ENCODE results near the gene MOB2. TPM values are rescaled to one million over a fixed set of nuclear protein-coding genes. Genes with fewer than 3 reads are reported as not detected.

The MOB2 gene
- total RNA-seq, 1 experiment from 2014 or later, result 22.7 TPM

DNA sequence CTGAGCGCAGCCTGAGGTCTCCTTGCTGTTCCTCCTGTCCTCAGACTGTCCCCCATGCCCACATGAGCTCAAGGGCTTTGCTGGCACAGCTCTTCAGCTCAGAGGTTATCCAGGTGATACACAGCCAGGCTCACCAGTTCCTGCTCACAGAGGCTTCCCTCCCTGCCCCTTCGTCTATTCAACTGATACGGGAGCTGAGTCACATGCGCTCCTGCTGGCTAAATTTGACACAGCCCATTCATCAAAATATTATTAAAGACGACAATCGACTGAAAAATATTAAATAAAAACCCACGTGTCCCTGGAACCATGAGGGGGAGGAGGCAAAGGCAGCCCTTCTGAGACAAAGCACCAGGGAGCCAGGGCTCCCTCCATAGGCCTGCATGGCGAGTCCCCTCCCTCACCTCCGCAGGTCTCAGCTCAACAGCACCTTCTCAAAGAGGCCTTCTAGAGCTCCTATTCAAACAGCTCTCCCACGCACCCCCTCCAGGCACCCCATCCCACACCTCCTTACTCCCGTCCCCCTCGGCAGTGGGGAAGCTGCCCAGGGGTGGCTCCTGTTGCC is 45.0 kb upstream of the MOB2 start:
- no peak overlapping the region for H2AK5ac ChIP-seq (ENCODE audit: insufficient read length, low read length)
- no CpG with 5 or more reads among the region's 12 CpGs for WGBS (ENCODE audit: extremely low coverage, insufficient read length, low lambda C conversion rate)
- H3K4me1 ChIP-seq (ENCODE audit: insufficient read depth, low read length), result no peaks in the 10 kb centered on the region
- H3K14ac ChIP-seq (ENCODE audit: insufficient read depth, low read length), result no peak overlapping the region; the same call in 1 of the 2 replicates
- peaks cover 12% of the 10 kb centered on the region for H3K79me1 ChIP-seq (ENCODE audit: insufficient read depth, low read depth, low read length, poor library complexity, severe bottlenecking)
- no peak overlapping the region for H3T11ph ChIP-seq (ENCODE audit: low read length)
- H4K91ac ChIP-seq (ENCODE audit: insufficient read length, low read depth, low read length), result no peak overlapping the region
- H3K79me2 ChIP-seq (ENCODE audit: insufficient read depth, low read length), result peaks cover 1% of the 10 kb centered on the region; the same call in 1 of the 2 replicates
- no peaks in the 10 kb centered on the region for H3K23me2 ChIP-seq (ENCODE audit: insufficient read length, low read depth, low read length, poor library complexity, severe bottlenecking)
- Mint-ChIP-seq H3K9me3 (no peaks in the 10 kb centered on the region), H3K27ac (peak overlapping the region in 1 of 3 experiments; percentile 61; a peak in 2 of 7 replicates), H3K4me3 (no peak overlapping the region; a peak in 1 of 5 replicates), H3K4me1 (peaks cover 0 to 7% of the 10 kb centered on the region in 2 experiments; a peak in 2 of 4 replicates), H3K36me3 (ENCODE audit: insufficient read depth in 1 of 3, low read depth in 3 of 3) (no peaks in the 10 kb centered on the region), H3K27me3 (ENCODE audit: low read depth) (no peaks in the 10 kb centered on the region)
- H2BK5ac ChIP-seq (ENCODE audit: insufficient read length, low read length), result no peak overlapping the region
- no peak overlapping the region for H3K56ac ChIP-seq (ENCODE audit: insufficient read length, low read depth, low read length)
- TF ChIP-seq CTCF (conservative IDR thresholded peaks at IDR 0.05), result no peak
- H3K9ac ChIP-seq (ENCODE audit: extremely low read depth, insufficient read length, low read length), result no peak overlapping the region
- H4K5ac ChIP-seq (ENCODE audit: insufficient read length, low read depth, low read length), result no peak overlapping the region
- DNase-seq, result no peak
- H4K20me1 ChIP-seq (ENCODE audit: control insufficient read depth, insufficient read depth, insufficient read length), result peaks cover 3% of the 10 kb centered on the region
- no peaks in the 10 kb centered on the region for H3K9me3 ChIP-seq (ENCODE audit: control insufficient read depth, low read depth, low read length)
- no peaks in the 10 kb centered on the region for H3K27me3 ChIP-seq (ENCODE audit: insufficient read depth, low read length)
- no peak overlapping the region for H2BK15ac ChIP-seq (ENCODE audit: low read depth, low read length)
- H2AFZ ChIP-seq (ENCODE audit: low read length), result no peak overlapping the region
- no peak overlapping the region for H3K27ac ChIP-seq (ENCODE audit: insufficient read length, low read depth, low read length)
- H3K4ac ChIP-seq (ENCODE audit: low read depth, low read length), result no peak overlapping the region
- H2BK12ac ChIP-seq (ENCODE audit: insufficient read length, low read depth, low read length), result no peak overlapping the region
- H3K4me2 ChIP-seq (ENCODE audit: insufficient read depth, insufficient read length, low read length), result no peak overlapping the region
- H2BK20ac ChIP-seq (ENCODE audit: low read depth, low read length, poor library complexity, severe bottlenecking), result no peak overlapping the region
- no peak overlapping the region for H2BK120ac ChIP-seq (ENCODE audit: low read depth, low read length, poor library complexity, severe bottlenecking)
- H3K23ac ChIP-seq (ENCODE audit: insufficient read length, low read depth, low read length), result no peak overlapping the region
- H4K8ac ChIP-seq (replicated peaks; ENCODE audit: insufficient read length, low read depth, low read length), result no peak overlapping the region
- H3K18ac ChIP-seq (ENCODE audit: insufficient read length, low read depth, low read length), result no peak overlapping the region
